GM19455 (cell line): ENCODE measurements around the gene MBOAT1.

Source experiments
- ATAC-seq: cut with Tn5 transposase; IDR thresholded peaks from one replicate; pipeline ENCODE4 v1.9.1; 2021; ENCODE audit not compliant: unreplicated experiment

Gene MBOAT1

GRCh38 chr6:20058121-20058905 lies 154.0 kb downstream of the MBOAT1 start:
- ATAC-seq = no peak

GRCh38 chr6:20056350-20056992 lies 155.8 kb downstream of the MBOAT1 start:
- no peak for ATAC-seq

GRCh38 chr6:20055916-20056315 lies 156.4 kb downstream of the MBOAT1 start:
- no peak for ATAC-seq
